Stomach (tissue), 4 donors: Measurements from ENCODE around the gene RAB4B.
"Not testable (repeated sequence)": the region's sequence is repeated elsewhere in the genome, so short reads cannot be mapped to it uniquely, and the experiment has no call there.

ENCODE experiments used
- CTCF ChIP-seq, 7 experiments: fragments of 450-650 bp in 4 of 7; fragments of 200-600 bp in 3 of 7; sonication (generic) in 3 of 7; IDR thresholded peaks; one replicate each; pipeline ENCODE4 v1.5.1; 2016 to 2019; ENCODE audit warnings: antibody characterized with exemption in 7 of 7, control low read depth in 2 of 7, mild to moderate bottlenecking in 1 of 7
- POLR2A ChIP-seq, 4 donors: fragments of 450-650 bp; IDR thresholded peaks; one replicate each; pipeline ENCODE4 v1.6.1; 2016; ENCODE audit warnings: antibody characterized with exemption in 4 of 4, control low read depth in 2 of 4, mild to moderate bottlenecking in 1 of 4, moderate library complexity in 1 of 4

- TF ChIP-seq CTCF, POLR2A (IDR thresholded peaks at IDR 0.05): not testable (repeated sequence)
Observed at GRCh38 chr19:40732304-40732703, 45.7 kb upstream of the RAB4B start.
